GM19351 (cell line): ENCODE data around the gene ZFPM1.
"Not testable (repeated sequence)": the region's sequence is repeated elsewhere in the genome, so short reads cannot be mapped to it uniquely, and the experiment has no call there.

Experiments
- ATAC-seq: cut with Tn5 transposase; IDR thresholded peaks from one replicate; pipeline ENCODE4 v1.9.1; 2021; ENCODE audit warnings: mild to moderate bottlenecking, moderate library complexity; ENCODE audit not compliant: unreplicated experiment

The ZFPM1 gene

DNA sequence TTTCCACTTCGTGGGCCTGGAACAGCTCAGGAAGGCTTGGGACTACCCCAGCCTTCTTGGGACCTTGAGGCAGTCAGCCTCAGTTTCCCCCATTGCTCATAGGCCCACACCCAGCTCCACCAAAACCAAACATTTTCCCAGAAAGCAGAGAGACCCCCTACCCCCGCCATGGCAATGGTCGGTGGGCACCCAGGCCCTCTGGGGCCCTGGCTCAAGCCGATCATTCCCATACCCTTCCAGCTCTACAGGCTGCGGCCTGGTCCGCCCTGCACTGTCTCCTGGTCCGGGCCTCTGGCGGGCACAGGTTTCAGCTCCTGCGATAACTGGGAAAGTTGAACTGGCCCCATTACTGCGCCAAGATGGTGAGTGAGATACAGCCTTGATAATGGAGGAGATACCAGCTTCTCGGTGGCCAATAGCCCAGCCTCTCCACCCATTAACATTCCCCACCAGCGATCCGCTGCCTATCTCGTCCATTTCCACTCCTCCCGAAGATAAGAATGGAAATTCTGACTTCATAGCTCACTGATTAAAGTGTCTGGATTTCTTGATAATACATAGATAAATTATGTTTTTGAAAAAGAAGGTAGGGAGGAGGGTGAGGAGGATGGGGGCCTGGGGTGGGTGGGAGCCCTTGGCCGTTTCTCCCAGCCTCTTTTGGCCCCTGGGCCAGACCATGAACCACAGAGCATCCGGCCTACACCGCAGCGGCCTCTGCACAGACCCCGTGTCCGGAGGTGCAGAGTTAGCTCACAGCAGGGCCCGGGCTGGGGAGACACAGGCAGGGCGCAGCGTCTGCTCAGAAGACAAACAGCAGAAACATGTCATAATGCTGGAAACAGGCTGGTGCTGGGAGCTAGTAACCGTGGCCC lies 11.6 kb downstream of the ZFPM1 start:
- ATAC-seq, result no peak

DNA sequence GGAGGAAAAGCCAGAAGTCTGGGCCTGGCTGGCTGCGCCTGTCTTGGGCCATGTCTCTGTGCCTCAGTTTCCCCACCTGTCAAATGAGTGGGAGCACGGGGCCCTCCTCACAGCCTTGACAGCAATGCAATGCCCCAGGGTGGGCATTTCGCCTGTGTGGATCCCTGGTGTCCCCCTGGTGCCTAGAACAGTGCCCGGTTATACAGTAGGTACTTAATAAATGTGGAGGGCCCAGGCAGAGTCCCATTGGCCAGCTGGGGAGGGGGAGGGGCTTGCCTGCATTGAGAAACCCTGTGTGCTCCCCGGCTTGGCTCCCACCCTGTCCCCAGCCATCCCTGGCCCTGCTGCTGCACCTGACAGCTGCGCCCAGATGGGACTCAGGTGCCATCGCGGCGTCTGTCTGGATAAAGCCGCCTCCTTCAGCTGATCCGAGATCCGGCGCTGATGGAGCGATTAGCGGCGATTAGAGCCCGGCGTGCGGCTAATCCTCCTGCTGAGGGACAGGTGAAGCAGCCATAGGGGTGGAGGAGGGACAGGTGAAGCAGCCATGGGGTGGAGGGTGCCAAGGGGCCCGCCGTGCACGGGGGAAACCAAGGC lies 12.4 kb downstream of the ZFPM1 start:
- no peak for ATAC-seq

GRCh38 chr16:88466175-88466862 lies 13.2 kb downstream of the ZFPM1 start:
- no peak for ATAC-seq

DNA sequence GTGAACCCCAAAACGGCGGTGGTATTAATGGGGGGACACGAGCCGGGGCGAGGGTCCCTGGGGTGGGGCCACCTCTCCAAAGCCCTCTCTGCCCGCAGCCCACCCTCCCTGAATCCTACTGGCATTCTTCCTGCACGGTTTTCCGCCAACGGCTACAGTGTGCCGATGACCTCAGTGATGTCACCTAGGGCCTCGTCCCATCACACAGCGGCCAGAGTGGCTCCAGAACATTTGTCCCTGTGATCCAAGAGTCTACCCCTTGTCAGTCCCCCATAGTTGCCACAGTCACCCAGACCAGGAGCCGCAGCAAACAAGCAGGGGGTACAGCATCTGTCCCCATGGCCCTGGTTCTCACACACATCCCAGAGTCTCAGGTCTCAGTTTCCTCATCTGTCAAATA lies 13.9 kb downstream of the ZFPM1 start:
- ATAC-seq, result no peak

DNA sequence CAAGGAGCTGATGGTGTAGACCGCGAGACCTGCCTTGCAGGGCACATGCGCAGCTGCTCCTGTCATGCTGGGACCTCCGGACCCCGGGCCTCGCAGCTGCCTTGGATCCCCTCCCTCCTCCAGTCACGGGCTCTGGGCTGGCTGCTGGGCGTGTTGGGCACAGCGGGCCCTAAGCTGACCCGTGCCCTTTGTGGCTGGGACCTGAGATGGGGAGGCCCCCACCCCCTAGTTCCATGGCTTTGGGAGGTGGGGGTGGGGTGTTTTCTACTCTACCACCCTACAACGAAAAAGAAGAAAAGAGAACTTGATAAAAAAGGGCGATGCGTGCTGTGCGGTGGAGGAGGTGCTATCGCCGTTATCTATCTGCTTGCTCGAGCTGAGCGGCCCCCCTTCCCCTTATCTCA lies 14.5 kb downstream of the ZFPM1 start:
- ATAC-seq, result no peak

GRCh38 chr16:88468275-88469129 lies 15.4 kb downstream of the ZFPM1 start:
- ATAC-seq, result no peak

- ATAC-seq, result no peak
Measured at GRCh38 chr16:88469615-88470395, 16.7 kb downstream of the ZFPM1 start.

DNA sequence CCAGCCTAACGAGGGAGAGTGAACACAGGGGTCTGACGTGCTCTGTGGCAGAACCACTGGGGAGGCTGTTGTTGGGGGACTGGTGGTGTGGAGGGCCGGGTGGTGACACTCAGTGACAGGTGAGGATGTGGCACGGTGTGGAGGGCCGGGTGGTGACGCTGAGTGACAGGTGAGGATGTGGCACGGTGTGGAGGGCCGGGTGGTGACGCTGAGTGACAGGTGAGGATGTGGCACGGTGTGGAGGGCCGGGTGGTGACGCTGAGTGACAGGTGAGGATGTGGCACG lies 17.3 kb downstream of the ZFPM1 start:
- not testable (repeated sequence) for ATAC-seq

- ATAC-seq, result not testable (repeated sequence)
Measured at GRCh38 chr16:88470696-88471095, 17.6 kb downstream of the ZFPM1 start.

GRCh38 chr16:88471115-88471514 lies 18.0 kb downstream of the ZFPM1 start:
- no peak for ATAC-seq

GRCh38 chr16:88471575-88471974 lies 18.5 kb downstream of the ZFPM1 start:
- no peak for ATAC-seq

DNA sequence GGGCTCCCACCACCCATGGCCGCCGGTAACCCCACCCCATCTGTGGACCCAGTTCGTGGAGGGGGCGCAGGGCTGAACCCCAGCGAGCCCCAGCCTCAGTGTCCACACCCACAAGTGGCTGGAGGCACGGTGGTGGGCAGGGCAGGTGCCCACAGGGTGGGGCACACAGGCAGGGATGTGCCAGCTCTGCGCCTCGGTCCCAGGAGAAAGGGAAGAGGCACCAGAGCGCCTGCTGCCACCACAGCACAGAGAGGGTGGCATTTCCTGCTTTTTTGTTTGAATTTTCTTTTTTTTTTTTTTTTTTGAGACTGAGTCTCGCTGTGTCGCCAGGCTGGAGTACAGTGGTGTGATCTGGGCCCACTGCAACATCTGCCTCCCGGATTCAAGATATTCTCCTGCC lies 19.0 kb downstream of the ZFPM1 start:
- ATAC-seq, result no peak

DNA sequence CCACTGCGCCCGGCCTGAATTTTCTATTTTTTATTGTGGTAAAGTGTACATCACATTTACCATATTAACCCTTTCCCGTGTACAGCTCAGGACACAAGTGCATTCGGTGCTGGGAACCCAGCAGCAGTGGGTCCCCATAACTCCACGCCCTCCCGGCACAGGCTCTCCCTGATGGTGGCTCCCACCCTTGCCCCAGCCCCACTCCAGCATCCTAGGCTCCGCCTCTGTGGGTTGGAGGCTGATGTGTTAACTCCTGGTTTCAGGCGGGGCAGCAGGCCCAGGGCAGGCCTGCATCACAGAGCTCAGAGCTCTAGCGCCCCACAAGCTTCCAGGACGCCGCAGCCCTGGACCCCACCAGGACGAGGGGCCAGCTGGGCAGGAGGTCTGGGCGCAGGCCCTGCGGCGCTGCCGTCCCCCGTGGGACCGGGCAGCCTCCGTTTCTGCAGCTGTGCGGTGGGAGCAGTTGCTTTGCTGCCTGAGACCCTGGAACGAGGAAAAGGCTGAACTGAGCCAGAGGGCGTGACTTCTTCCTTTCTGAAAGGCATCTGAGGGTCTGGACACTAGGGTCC lies 19.6 kb downstream of the ZFPM1 start:
- no peak for ATAC-seq

DNA sequence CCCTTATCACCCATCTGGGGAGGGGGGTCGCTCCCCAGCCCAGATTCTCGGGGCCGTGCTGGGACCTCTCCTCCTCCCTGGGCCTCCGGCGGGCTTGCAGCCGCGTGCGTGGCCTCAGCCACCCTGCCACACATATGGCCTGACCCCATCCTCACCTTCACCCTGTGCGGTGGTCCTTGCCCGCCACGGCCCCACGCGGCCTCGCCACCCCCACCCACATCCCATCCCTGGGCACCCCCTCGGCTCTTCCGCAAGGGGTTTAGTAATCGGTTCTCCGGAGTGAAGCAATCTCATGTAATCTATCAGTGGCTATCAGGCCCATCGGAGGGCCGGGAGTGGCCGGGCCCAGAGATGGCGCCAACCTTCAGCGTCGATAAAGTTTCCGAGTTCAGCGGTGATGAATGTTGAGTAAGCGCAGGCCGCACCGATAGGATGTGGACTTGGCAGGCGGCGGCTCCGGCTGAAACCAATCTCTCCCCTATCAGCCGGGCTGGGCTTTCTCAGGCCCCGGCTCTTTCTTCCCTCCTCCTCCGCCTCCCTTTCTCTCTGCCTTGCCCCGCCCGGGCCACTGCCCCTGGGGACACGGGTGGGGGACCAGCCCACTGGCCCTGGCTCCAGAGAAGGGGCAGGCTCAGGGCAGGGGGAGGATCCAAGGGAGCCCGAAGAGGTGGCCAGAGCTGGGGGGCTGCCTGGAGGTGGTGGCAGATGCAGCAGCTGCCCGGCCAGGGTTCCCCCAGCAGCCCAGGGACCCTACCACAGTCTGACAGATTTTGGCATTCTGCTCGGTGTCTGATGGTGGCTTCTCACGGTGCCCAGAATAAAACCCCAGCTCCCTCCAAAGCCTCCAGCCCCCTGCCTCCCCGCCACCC lies 20.8 kb downstream of the ZFPM1 start:
- no peak for ATAC-seq

GRCh38 chr16:88475037-88475436 lies 22.0 kb downstream of the ZFPM1 start:
- ATAC-seq, result no peak

- ATAC-seq, result no peak
Measured at GRCh38 chr16:88476203-88476602, 23.1 kb downstream of the ZFPM1 start.

DNA sequence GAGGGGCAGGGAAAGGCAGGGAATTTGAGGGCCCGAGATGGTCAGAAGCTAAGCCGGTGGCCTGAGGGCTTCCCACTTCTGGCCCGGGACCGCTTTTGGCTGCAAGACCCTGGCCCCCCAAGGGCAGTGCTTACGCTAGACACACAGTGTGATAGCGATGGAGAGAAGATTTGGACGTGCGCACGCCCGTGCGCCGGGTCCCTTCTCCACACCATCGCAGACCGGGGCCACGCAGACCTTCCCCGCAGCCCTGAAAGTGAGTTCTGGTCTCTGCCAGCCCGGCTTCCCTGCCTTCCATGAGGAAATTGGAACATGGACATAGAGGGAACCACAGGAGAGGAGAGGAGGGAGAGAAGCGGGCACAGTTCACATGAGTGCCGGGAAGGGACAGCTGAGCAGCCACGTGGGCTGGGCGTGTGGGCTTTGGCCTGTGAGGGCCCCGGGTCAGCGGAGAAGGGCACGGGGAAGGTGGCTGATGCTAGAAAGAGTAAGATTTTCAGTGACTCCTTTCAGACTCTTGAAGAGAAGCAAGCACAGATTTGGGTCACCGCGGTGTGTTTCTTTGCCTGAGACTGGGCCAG lies 23.8 kb downstream of the ZFPM1 start:
- ATAC-seq, result no peak

DNA sequence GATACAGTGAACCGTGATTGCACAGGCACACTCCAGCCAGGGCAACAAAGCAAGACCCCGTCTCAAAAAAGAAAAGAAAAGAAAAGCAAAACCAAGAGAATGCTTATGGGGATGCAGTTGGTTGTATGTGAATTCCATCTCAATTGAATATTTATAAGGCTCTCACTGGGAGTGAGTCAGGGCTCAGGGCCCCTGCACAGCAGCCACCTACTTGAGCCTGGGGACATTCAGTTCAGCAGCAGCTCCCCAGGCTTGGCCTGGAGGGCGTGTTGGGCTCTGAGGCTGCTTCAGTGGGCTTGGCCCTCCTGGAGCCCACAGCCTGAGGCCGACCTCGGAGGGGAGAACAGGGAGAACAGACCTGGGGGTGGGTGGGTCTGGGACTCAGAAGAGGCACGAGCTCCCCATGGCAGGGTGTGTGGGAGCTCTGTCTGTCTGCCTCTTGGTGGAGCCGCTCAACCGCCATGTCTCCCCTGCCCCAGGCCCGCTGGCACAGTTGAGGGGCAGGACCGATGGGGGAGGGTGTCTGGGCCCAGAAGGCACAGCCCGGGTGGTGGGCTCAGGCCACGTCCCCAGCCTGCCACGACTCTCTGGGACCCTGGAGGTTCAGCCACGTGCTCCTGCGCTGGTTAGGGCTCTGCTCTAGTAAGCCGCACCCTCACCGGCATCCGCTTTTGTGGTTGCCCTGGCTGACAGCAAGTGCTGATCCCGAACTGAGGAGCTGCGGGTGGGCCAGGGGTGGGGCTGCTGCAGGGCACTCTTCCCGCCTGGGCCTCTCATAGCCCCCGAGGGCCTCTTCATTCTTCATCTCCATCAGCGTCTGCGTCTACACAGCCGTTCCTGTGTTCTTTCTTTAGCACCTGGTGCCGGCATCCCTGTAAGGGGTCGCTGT lies 24.8 kb downstream of the ZFPM1 start:
- no peak for ATAC-seq
